HTERT RPE-1 (cell line): ENCODE data around the gene SLC47A2.

Source experiments
- in situ Hi-C: fragments of 300-500 bp; cut with MboI; formaldehyde crosslinking; loops from 4 replicates; pipeline ENCODE4 v1.14.3; 2020; ENCODE audit warnings: low sequenced_read_pairs

SLC47A2 gene

DNA sequence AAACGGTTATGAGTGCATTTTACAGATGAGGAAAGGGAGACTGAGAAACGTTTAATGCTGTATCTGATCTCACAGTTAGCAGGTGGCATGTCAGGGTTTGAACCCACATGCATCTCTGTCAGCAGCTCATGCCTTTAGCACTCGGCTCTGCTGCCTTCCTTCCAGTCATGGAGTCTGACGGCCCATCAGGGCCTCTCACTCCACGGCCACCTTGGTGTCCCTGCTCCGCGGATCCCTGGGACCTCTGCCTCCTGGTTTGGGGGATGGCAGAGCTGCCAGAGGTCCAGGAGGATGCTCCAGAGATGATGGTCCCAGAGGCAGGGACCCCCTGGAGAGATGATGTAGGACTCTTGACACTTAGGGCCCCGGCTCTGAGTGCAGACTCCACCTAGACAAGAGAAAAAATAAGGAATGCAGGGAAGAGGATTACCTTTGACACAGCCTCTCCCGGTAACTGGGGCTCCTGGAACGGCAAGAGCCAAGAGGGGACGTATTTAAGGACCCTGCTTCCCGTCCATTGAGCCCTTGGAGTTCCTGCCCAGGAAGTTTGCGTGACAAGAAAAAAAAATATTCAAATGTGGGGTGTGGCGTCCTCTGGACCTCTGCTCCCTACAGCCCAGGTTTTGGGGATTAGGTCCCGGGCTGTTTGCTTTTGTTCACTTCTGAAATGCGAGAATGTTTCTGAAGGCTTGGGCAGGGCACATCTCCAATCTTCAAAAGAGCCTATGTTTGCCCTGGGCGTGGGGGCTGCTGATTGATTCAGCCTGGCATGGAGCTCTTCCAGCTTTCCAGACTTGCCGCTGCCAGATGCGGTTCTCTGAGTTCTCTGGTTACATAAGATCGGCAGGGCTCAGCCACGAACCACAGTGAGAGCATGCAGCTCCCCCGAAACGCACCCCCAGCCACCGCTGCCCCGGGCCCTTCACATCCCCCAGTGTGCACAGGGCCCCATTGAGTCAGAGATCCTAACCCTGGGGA is 31.7 kb upstream of the SLC47A2 start, which contains the start of gene ALDH3A1:
TSS of gene ALDH3A1 (minus strand) at position 470 of the 978 bp plus-strand sequence. CDS start 3,169 bp downstream, outside the sequence.
- in situ Hi-C loops: no loop called here

DNA sequence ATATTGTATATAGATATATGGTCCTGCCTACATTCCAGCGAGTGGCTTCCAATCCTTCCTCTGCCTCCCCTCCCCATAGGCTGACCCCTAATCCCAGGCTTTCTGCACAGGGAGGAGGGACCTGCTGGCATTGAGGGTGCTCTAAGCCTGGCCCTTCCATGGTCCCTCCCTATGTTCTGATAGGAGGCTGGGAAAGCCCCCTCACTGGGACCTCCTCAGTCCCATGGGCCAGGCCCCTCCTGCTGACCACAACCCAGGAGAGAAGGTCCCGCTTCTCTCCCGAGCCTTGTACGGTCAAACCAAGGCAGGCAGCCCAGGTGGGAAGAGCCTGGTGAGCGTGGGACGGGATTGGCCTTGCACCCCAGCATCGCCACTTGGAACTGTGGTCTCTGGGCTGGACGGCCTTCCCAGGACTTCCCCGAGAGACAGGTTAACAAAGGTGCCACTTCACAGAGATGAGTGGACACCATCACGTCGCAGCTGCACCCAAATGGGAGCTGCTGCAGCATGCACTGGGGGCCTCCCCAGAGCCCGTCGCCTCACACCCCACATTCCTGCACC is 30.9 kb upstream of the SLC47A2 start:
- in situ Hi-C loops: no loop called here

DNA sequence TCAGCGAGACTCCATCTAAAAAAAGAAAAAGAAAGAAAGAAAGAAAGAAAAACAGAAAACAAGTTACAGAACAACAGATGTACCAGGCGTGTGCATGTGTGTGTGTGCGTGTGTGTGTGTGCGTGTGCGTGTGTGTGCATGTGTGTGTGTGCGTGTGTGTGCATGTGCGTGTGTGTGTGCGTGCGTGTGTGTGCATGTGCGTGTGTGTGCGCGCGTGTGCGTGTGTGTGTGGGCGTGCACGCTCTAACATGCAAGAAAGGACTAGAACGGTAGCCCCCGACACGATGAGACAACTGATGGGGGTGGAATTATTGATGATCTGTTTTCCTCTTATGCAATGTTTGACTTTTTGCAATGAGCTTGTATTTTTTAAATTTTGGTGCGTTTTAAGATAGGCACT is 30.1 kb upstream of the SLC47A2 start:
- in situ Hi-C loops: no loop called here

DNA sequence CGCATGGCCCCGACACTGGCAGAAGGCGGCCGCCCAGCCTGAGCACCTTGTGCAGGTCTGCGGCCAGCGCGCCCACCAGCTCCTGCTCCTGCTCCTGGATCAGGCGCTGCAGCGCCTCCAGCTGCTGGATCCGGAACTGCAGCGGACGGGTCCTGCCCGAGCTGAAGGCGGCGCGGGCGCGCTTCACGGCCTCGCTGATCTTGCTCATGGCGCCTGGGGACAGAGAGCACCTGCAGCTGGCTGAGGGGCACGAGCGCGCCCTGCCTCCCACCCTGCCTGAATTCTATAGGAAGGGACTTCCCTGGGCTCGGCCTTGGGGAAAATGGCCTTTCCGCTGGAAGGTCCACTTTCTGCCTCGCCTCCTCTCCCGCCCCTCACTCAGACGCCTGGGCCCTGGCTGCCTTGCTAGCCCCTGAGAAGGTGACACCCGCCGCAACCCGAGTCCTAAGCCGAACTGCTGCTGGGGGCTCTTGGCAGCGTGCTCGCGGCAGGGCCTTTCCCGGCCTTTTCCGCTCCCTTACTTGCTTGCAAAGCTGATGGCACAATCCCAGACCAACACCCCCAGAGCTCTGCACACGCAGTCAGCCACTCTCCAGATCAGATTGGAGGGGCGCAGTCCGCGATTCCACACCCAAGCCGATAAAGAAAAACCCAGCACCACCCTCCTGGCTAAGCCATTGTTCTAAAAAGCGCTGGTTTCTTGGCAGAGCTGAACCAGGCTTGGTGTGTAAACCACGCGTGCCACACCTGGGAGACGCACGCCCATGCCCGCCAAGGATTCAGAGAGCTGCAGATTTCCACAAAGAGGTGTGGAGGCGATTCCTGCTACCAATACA is 28.8 kb upstream of the SLC47A2 start:
- in situ Hi-C loops: no loop called here

DNA sequence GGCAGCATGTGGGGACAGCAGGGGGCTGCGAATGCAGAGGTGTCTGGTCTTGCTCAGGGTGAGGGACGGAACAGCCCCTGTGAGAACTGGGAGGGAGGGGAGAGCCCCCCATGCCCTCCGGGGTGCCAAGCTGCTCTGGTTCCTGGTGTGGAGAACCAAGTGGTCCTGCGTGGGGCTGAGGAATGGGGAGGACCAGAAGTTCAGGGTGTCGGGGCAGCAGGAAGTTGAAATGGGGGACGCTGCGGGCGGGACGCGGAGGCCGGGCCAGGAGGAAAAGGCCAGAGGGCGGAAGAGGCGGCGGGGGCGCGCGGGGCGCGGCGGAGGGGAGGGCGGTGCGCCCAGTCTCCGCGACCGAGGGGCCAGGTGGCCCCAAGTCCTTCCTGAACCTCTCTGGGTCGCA is 28.1 kb upstream of the SLC47A2 start:
- in situ Hi-C loops: no loop called here

DNA sequence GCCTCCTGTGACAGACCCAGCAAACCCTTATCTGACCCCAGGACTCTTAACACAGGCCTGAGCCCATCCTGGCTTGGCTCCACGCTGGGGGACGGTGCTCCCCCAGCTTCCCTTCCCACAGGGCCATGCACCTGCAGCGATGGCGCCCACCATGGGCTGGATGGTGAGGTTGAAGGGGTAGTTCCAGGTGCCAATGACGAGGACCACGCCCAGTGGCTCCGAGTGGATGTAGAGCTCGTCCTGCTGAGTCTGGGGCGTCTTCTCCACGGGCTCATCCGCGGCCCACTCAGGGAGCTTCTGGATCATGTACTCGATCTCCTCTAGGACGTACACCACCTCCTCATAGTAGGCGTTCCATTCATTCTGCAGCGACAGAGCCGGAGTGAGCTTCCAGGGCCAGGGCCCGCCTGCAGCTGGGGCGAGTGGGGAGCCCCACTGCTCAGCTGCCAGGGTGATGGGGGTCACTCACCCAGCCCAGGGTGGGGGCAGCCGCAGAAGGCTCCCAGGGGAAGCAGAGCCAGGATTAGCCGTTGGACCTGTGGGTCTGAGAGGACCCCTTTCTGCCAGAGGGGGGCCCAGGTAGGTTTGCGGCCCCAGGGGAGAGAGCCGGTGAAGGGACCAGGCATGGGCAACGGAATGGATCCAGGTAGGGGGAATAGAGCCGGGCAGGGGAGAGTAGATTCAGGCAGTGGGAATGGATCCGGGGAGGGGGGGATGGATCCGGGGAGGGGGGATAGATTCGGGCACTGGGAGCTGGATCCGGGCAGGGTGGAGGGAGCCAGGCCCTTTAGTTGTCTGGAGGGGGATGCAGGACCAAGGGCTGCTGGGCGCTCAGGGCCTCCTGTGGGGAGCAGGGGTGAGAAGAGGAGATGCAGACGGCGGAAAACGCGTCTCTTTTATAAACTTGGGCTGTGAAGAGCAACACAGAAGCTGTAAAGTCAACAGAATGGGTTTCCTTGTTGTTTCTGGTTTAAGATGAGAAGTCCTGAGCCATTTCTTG is 27.0 kb upstream of the SLC47A2 start:
- in situ Hi-C loops: no loop called here

DNA sequence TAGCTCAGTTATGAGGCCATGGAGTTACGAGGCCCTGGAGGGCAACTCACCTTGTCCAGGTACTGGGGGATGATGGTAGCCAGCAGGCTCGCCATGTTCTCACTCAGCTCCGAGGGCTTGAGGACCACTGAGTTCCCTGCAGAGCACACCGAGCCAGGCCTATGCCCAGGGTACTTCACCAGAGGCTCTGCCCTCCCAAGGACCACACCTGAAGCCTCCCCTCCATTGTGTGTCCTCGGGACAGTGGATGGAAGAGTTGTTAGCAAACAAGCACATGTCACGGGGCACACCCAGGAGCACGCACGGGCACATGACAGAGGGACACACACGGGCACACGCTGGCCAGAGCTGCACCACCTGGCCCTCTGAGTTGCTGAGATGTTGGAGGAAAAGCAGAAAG is 26.1 kb upstream of the SLC47A2 start:
- in situ Hi-C loops: no loop called here

DNA sequence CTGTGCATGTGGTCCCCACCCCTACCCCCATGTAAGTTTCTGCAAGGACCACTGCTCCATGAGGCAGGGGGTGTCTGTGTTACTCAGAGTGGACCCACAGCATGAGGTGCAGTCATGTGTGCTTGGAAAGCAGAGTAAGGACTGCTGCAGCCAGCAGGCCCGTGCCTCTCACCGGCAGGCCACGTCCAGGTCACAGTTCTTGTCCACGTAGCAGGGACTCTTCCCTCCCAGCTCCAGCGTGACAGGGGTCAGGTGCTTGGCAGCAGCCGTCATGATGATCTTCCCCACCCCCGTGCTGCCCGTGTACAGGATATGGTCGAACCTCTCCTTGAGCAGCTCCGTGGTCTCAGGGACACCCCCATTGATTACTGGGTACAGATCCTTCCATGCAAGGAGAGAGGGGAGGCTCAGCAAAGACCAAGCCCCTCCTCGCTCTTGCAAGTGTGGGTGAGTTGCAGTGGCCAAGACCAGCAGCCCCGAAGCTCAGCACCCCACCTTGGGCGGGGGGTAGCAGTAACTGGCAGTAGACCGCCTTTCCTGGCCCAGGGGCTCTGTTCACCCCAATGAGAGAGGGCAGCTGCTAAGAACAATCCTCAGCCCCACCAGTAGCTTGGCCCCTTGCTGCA is 25.6 kb upstream of the SLC47A2 start:
- in situ Hi-C loops: no loop called here

DNA sequence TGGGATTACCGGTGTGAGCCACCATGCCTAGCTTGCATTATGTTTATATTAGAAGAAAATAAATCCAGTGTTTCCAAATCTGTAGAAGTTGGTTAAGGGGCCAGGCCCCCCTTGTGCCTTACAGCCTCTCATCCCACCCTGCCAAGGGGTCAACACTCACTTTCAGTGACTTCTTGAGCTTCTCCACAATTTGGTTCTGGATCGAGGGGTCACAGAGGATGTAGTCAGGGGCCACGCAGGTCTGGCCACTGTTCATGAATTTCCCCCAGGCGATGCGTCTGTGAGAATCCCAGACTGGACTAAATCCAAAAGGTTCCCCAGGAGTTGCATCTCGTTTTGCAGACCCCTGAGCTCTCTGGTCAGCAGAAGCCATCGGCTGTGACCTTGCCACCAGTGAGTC is 24.5 kb upstream of the SLC47A2 start:
- in situ Hi-C loops: no loop called here

DNA sequence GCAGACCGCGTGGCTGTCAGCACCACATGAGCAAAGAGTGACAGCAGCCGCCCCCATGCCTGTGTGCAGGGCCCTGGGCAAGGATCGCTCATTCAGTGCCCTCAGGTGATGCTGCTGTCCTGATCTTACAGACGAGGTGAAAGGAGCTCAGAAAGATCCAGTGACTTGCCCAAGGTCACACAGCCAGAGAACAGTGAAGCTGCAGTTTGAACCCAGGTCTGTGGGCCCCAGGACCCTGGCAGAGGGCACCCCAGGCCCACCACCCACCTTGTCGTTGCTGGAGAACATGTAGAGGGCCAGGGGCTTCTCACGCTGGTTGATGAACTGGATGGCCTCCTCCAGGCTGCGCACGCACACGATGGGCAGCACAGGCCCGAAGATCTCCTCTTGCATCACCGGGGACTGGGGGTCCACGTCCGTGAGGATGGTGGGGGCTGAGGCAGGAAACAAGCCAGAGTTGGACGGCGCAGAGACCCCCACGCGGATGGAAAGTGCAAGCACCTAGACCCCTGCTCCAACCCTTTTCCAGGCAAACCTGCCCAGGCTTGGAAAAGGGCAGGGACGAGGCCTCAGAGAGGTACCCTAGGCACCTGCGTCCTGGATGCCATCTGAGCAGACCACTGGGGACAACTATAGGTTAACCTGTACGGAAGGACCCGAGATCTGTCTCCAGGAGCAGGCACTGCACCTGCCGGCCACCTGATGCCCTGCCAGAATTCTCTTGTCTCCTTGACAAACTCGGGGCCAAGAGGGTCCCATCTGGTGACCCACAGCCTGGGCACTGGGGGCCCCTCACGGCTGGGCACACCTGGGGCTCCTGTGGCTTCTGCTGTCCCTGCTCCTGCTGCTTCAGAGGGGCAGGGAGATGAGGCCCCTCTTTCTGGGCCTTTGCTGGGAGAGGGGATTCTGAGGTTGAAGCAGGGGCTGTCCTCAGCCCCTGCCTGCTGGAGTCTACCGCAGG is 23.1 kb upstream of the SLC47A2 start:
- in situ Hi-C loops: no loop called here

DNA sequence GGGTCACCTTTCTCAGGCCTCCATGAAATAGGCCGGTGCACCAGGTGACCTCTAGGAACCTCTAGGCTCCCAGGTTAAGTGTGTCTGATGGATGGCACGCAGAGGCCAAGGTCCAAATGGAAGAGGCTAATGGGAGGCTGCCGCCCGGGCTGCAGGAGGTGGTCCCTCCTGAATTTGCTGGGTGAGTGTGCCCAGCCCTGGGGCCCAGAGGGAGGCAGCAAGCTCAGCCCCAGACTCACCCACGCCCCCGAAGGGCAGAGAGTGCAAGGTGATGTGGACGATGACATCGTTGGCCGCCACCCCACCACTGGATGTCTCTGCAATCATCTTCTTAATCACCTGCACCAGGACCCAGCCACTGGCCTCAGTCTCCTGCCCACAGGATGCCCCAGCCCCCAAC is 22.4 kb upstream of the SLC47A2 start:
- in situ Hi-C loops: no loop called here

DNA sequence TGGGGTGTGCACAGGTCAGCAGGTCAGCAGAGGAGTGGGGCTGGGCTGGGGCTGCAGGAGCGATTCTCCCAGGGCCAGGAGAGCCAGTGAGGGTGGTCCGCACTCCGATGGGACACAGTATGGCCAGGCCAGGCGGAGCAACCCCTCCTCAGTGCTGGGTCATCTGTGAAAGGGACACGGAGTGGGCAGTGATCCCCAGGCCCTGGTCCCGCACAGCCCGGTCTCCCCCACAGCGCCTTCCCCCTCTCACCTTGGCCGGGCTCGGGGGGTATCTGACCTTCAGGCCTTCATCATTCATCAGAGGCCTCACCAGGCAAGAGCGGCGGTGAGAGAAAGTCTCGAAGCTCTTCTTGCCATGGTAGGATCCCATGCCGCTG is 21.7 kb upstream of the SLC47A2 start:
- in situ Hi-C loops: no loop called here

DNA sequence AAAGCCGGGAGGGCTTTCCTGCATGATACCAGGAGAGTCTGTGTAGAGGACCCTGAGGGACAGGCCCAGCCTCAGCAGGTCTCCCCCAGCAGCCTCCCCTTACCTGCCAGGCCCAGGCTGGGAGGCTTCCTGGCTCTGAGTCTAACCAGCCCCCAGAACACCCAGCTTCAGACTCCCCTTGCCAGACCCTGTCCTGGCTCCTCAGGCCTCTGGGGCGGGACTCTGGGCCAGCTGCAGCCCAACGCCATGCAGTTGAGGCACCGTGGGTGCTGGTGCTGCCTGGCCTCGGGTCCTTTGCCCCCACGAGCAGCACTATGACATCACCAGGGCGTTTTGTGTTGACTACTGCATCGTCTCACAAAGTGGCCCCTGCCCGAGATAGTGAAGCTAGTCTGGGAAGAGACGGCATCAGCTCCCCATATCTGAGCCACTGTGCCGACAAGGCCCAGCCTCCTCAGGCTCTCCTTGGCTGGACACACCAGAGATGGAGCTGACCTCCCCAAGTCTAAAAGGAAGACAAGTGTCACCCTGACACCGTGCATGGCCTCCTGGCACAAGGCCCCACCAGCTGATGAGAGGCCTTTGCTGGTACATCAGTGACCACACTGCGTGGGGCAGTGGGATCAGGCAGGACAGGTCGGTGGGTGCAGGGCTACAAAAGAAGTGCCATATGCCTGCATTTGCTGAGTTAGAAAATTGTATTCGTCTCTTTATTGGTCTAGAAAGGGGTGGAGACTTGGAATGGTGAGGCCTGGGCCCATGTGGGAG is 21.1 kb upstream of the SLC47A2 start:
- in situ Hi-C loops: no loop called here

DNA sequence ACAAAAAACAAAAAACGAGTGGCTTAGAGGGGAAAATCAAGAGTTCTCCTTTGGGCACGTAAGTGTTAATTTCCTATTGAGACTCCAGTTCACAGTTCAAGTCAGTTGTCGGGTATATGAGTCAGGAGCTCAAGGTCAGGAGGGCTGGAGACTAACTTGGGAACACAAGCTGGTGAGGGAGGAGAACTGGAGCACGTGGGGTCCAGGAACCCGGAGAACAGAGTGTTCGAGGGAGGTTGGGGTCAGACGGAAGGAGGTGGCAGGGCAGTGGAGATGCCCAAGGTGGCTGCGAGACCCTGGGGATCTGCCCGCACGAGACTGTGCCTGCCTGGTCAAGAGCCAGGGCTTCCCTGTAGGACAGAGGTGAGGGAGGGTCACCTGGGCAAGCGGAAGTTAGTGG is 19.7 kb upstream of the SLC47A2 start:
- in situ Hi-C loops: no loop called here

DNA sequence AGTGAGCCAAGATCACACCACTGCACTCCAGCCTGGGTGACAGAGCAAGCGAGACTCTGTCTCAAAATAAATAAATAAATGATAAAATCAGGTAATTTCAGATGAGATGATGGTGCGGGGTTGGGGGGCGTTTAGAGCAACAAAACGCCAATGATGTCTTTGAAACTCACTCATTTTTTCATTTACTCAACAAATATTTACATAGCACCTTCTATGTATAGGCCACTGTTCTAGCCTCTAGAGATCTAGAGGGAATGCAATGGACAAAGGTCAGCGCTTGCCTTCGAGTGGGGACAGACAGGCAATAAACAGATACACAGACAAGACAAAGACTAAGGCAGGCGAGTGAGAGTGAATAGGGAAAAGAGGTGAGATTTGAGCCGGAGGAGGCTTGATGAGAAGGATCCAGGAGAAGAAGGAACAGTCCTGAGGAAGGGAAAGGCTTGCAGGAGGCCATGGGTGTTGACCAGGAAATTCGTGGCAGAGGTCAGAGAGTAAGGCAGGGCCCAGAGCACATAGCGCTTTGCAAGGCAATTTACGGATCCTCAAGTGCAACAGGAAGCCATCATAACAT is 17.7 kb upstream of the SLC47A2 start:
- in situ Hi-C loops: no loop called here

DNA sequence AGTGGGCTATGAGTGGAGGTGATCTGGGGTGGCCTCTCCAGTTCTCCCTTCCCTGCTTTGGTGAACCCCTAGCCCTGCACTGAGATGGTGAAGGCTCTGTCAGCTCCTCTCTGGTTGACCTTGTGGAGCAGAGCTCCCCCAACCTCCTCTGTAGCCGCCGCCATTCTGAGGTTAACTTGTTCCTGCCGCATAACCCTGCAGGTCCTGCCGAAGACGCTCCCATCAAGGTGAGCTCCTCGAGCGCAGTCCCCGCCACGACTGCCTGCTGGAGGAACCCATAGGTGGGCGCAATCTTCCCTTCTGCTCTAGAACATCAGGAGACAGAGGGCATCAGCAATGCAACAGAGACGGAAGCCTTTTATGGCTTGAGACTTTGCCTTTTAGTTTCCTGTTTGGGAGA is 15.2 kb upstream of the SLC47A2 start:
- in situ Hi-C loops: no loop called here

DNA sequence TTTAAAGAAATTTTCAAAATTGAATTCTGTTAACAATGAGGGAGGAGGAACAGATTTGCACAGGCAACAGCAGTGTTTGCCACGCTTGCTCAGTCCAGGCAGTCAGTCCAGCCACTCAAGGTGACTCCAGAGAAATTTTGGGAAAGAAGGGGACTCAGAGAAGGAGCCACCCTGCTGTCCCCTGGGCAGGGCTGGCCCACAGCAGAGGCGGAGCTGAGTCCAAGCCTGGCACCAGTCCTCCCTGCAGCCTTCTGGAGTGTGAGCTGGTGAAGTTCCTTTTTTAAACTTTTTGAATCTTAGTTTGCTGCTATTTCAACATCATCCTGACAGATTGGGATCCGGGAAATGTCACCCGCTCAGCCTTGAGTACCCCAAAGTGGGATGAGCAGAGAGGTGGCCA is 14.5 kb upstream of the SLC47A2 start:
- in situ Hi-C loops: no loop called here

DNA sequence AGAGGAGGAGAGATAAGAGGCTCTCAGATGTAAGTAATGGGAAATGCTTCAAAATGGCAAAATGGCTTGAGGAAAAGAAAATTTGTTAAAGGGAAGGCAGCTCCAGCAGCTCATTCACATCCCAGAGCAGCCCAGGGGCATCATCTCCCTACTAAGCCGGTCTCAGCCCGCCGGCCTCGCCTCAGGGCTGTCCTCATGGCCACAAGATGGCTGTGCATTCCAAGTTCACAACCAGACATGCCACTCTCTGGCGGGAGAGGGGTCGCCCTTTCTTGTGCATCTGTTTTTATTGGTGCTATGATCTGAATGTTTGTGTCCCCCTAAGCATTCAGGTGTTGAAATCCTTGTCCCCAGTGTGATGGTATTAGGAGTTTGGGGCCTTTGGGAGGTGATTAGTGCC is 13.5 kb upstream of the SLC47A2 start:
- in situ Hi-C loops: no loop called here
